DMS 273 (cell line): Measurements from ENCODE around the gene MRPS34.
"Not testable (repeated sequence)": the region's sequence is repeated elsewhere in the genome, so short reads cannot be mapped to it uniquely, and the experiment has no call there.

Experiments used
- DNase-seq: peaks from one replicate; lab custom pipeline; 2025; ENCODE audit not compliant: unreplicated experiment; lab: John Stamatoyannopoulos, UW

MRPS34 gene

GRCh38 chr16:1757714-1758461 is 15.0 kb downstream of the MRPS34 start:
- no peak for DNase-seq

- no peak for DNase-seq
Observed at GRCh38 chr16:1754204-1754603, 18.7 kb downstream of the MRPS34 start.

- DNase-seq: no peak
Observed at GRCh38 chr16:1752853-1753252, 20.1 kb downstream of the MRPS34 start.

- DNase-seq: no peak
Observed at GRCh38 chr16:1751946-1752345, 21.0 kb downstream of the MRPS34 start.

GRCh38 chr16:1749152-1750117 is 23.5 kb downstream of the MRPS34 start:
- no peak for DNase-seq

- no peak for DNase-seq
Observed at GRCh38 chr16:1747934-1748333, 25.0 kb downstream of the MRPS34 start.

GRCh38 chr16:1746693-1747195 is 26.2 kb downstream of the MRPS34 start:
- DNase-seq: no peak

- no peak for DNase-seq
Observed at GRCh38 chr16:1745900-1746692, 26.8 kb downstream of the MRPS34 start.

GRCh38 chr16:1745181-1745899 is 27.6 kb downstream of the MRPS34 start:
- no peak for DNase-seq

GRCh38 chr16:1744338-1744840 is 28.5 kb downstream of the MRPS34 start:
- no peak for DNase-seq

GRCh38 chr16:1743376-1744337 is 29.3 kb downstream of the MRPS34 start:
- no peak for DNase-seq

GRCh38 chr16:1741553-1742165 is 31.3 kb downstream of the MRPS34 start:
- no peak for DNase-seq

- no peak for DNase-seq
Observed at GRCh38 chr16:1740781-1741490, 32.0 kb downstream of the MRPS34 start.

GRCh38 chr16:1740234-1740633 is 32.7 kb downstream of the MRPS34 start:
- DNase-seq: no peak

GRCh38 chr16:1734816-1735215 is 38.1 kb downstream of the MRPS34 start:
- no peak for DNase-seq

GRCh38 chr16:1734123-1734522 is 38.8 kb downstream of the MRPS34 start:
- DNase-seq: no peak

- DNase-seq: not testable (repeated sequence)
Observed at GRCh38 chr16:1732551-1732987, 40.4 kb downstream of the MRPS34 start.

- no peak for DNase-seq
Observed at GRCh38 chr16:1732071-1732470, 40.9 kb downstream of the MRPS34 start.
